ENCODE results near the gene ATM. TPM values are rescaled to one million over a fixed set of nuclear protein-coding genes. Genes with fewer than 3 reads are reported as not detected.

The ATM gene
- total and polyA plus RNA-seq, 2 experiments from 2014 or later: 27.6 to 59.3 TPM

- TF ChIP-seq ZNF331 (CRISPR knock-in tag; IDR thresholded peaks at IDR 0.05; ENCODE audit: low read depth) (no peak), EZH2phosphoT487 (IDR thresholded peaks at IDR 0.05; ENCODE audit: unreplicated experiment) (no peak), EZH2 (IDR thresholded peaks at IDR 0.05; ENCODE audit: low read depth, unreplicated experiment) (no peak), CTCF (conservative IDR thresholded peaks at IDR 0.05; ENCODE audit: low read depth in 2 of 2) (no peak), STAT1 (IDR thresholded peaks at IDR 0.05; ENCODE audit: unreplicated experiment) (no peak), REST (IDR thresholded peaks at IDR 0.05; ENCODE audit: unreplicated experiment) (no peak), NANOG (IDR thresholded peaks at IDR 0.05; ENCODE audit: borderline replicate concordance) (no peak), JUNB (IDR thresholded peaks at IDR 0.05; ENCODE audit: unreplicated experiment) (no peak), ZNF462 (CRISPR knock-in tag; IDR thresholded peaks at IDR 0.05) (no peak), POLR2AphosphoS5 (IDR thresholded peaks at IDR 0.05; ENCODE audit: low read depth) (no peak), CREB1 (CRISPR knock-in tag; IDR thresholded peaks at IDR 0.05; ENCODE audit: low read depth) (no peak), ZNF114 (CRISPR knock-in tag; IDR thresholded peaks at IDR 0.05) (no peak), ETS1 (IDR thresholded peaks at IDR 0.05) (no peak)
- Mint-ChIP-seq H3K27ac (no peak overlapping the region), H3K9me3 (no peaks in the 10 kb centered on the region; the same call in 2 of the 3 replicates), H3K27me3 (ENCODE audit: insufficient read depth, low read depth, poor library complexity) (peaks cover 2% of the 10 kb centered on the region), H3K4me3 (no peak overlapping the region), H3K4me1 (no peaks in the 10 kb centered on the region), H3K36me3 (ENCODE audit: low read depth) (peaks cover 68% of the 10 kb centered on the region)
- DNase-seq (ENCODE audit: low spot score): no peak
- no peaks in the 10 kb centered on the region for H3K4me1 ChIP-seq (ENCODE audit: insufficient read depth)
- no peak for ATAC-seq
- H3F3A ChIP-seq (replicated peaks; ENCODE audit: low read depth): no peaks in the 10 kb centered on the region
- H3K27ac ChIP-seq (ENCODE audit: low read depth): no peak overlapping the region
- H3K4me2 ChIP-seq: no peak overlapping the region
- H3K9me2 ChIP-seq (ENCODE audit: insufficient read depth): no peaks in the 10 kb centered on the region
- H2AFZ ChIP-seq: no peak overlapping the region
- no peaks in the 10 kb centered on the region for H4K20me1 ChIP-seq (replicated peaks; ENCODE audit: insufficient read depth)
- H3K27me3 ChIP-seq (ENCODE audit: insufficient read depth): no peaks in the 10 kb centered on the region
- no peak overlapping the region for H3K4me3 ChIP-seq
- H3K79me2 ChIP-seq (replicated peaks; ENCODE audit: insufficient read depth): no peaks in the 10 kb centered on the region
- peaks cover 30% of the 10 kb centered on the region for H3K36me3 ChIP-seq (ENCODE audit: insufficient read depth)
These were observed 30.3 kb downstream of the ATM start for GRCh38 chr11:108253176-108253575.
